Measurements from ENCODE around the gene CHCHD6. TPM values are rescaled to one million over a fixed set of nuclear protein-coding genes. Genes with fewer than 3 reads are reported as not detected.

Gene CHCHD6
- total and polyA plus RNA-seq, 5 donors from 2014 or later = 5.6 to 10.5 (median 8.1) TPM

GRCh38 chr3:126918355-126918821 lies 214.3 kb downstream of the CHCHD6 start:
- H3K4me1 ChIP-seq (ENCODE audit: control insufficient read depth, insufficient read depth, low read length, poor library complexity, severe bottlenecking) = no peaks in the 10 kb centered on the region
- H3K4me3 Mint-ChIP-seq = no peak overlapping the region
- DNase-seq (no peak), ATAC-seq (ENCODE audit: low read depth in 2 of 2) (no peak)
- H3K9me3 Mint-ChIP-seq = peaks cover 0 to 3% (median 1%) of the 10 kb centered on the region in 7 donors
- no peaks in the 10 kb centered on the region for H3K27me3 ChIP-seq (ENCODE audit: control insufficient read depth, insufficient read depth, low read length)
- H3K9me3 ChIP-seq (ENCODE audit: control insufficient read depth in 2 of 2, low read length in 2 of 2) = peaks cover 0 to 3% of the 10 kb centered on the region in 2 experiments
- H3K27ac ChIP-seq (ENCODE audit: insufficient read depth, low read length, poor library complexity, severe bottlenecking) = no peak overlapping the region
- H3K36me3 ChIP-seq (ENCODE audit: control insufficient read depth, insufficient read depth, low read length) = no peaks in the 10 kb centered on the region
- H3K36me3 Mint-ChIP-seq = peaks cover 25% of the 10 kb centered on the region
- no peak overlapping the region for H3K4me3 ChIP-seq (ENCODE audit: low read depth, low read length)
- no peaks in the 10 kb centered on the region for H3K27me3 Mint-ChIP-seq
- peaks cover 0 to 5% (median 2%) of the 10 kb centered on the region in 4 donors for H3K4me1 Mint-ChIP-seq
- H3K27ac Mint-ChIP-seq = no peak overlapping the region

GRCh38 chr3:126921085-126921824 lies 217.2 kb downstream of the CHCHD6 start:
- no peak for DNase-seq
- Histone ChIP-seq H3K4me1 (ENCODE audit: control insufficient read depth, insufficient read depth, low read length, poor library complexity, severe bottlenecking) (no peaks in the 10 kb centered on the region), H3K9me3 (ENCODE audit: control insufficient read depth in 2 of 2, low read length in 2 of 2) (peaks cover 0 to 3% of the 10 kb centered on the region in 2 experiments), H3K36me3 (ENCODE audit: control insufficient read depth, insufficient read depth, low read length) (no peaks in the 10 kb centered on the region), H3K27me3 (ENCODE audit: control insufficient read depth, insufficient read depth, low read length) (no peaks in the 10 kb centered on the region), H3K4me3 (ENCODE audit: low read depth, low read length) (no peak overlapping the region), H3K27ac (ENCODE audit: insufficient read depth, low read length, poor library complexity, severe bottlenecking) (no peak overlapping the region)
- H3K36me3 Mint-ChIP-seq = peaks cover 24% of the 10 kb centered on the region
- no peak overlapping the region for H3K27ac Mint-ChIP-seq
- H3K27me3 Mint-ChIP-seq = no peaks in the 10 kb centered on the region
- H3K9me3 Mint-ChIP-seq = peaks cover 0 to 3% (median 1%) of the 10 kb centered on the region in 7 donors
- peaks cover 0 to 2% (median under 1%) of the 10 kb centered on the region in 4 donors for H3K4me1 Mint-ChIP-seq
- H3K4me3 Mint-ChIP-seq = no peak overlapping the region
- no peak for ATAC-seq (ENCODE audit: low read depth in 2 of 2)

GRCh38 chr3:126922466-126922865 lies 218.4 kb downstream of the CHCHD6 start:
- Histone ChIP-seq H3K9me3 (ENCODE audit: control insufficient read depth in 2 of 2, low read length in 2 of 2) (peaks cover 0 to 3% of the 10 kb centered on the region in 2 experiments), H3K4me1 (ENCODE audit: control insufficient read depth, insufficient read depth, low read length, poor library complexity, severe bottlenecking) (no peaks in the 10 kb centered on the region), H3K4me3 (ENCODE audit: low read depth, low read length) (no peak overlapping the region), H3K27me3 (ENCODE audit: control insufficient read depth, insufficient read depth, low read length) (no peaks in the 10 kb centered on the region), H3K27ac (ENCODE audit: insufficient read depth, low read length, poor library complexity, severe bottlenecking) (no peak overlapping the region), H3K36me3 (ENCODE audit: control insufficient read depth, insufficient read depth, low read length) (no peaks in the 10 kb centered on the region)
- Mint-ChIP-seq H3K4me1 (peaks cover 0 to 2% (median under 1%) of the 10 kb centered on the region in 4 donors), H3K27ac (no peak overlapping the region), H3K36me3 (peaks cover 25% of the 10 kb centered on the region), H3K27me3 (no peaks in the 10 kb centered on the region), H3K9me3 (peaks cover 0 to 3% (median 1%) of the 10 kb centered on the region in 7 donors), H3K4me3 (no peak overlapping the region)
- no peak for ATAC-seq (ENCODE audit: low read depth in 2 of 2)
- DNase-seq = no peak

- H3K27ac Mint-ChIP-seq = no peak overlapping the region
- Histone ChIP-seq H3K27ac (ENCODE audit: insufficient read depth, low read length, poor library complexity, severe bottlenecking) (no peak overlapping the region), H3K9me3 (ENCODE audit: control insufficient read depth in 2 of 2, low read length in 2 of 2) (peaks cover 0 to 3% of the 10 kb centered on the region in 2 experiments), H3K36me3 (ENCODE audit: control insufficient read depth, insufficient read depth, low read length) (no peaks in the 10 kb centered on the region), H3K27me3 (ENCODE audit: control insufficient read depth, insufficient read depth, low read length) (no peaks in the 10 kb centered on the region), H3K4me3 (ENCODE audit: low read depth, low read length) (no peak overlapping the region), H3K4me1 (ENCODE audit: control insufficient read depth, insufficient read depth, low read length, poor library complexity, severe bottlenecking) (no peaks in the 10 kb centered on the region)
- peaks cover 0 to 3% (median 1%) of the 10 kb centered on the region in 7 donors for H3K9me3 Mint-ChIP-seq
- ATAC-seq (ENCODE audit: low read depth in 2 of 2) = no peak
- DNase-seq = no peak
- H3K4me1 Mint-ChIP-seq = peaks cover 0 to 2% (median under 1%) of the 10 kb centered on the region in 4 donors
- no peak overlapping the region for H3K4me3 Mint-ChIP-seq
- H3K36me3 Mint-ChIP-seq = peaks cover 25% of the 10 kb centered on the region
- H3K27me3 Mint-ChIP-seq = no peaks in the 10 kb centered on the region
These were observed 219.4 kb downstream of the CHCHD6 start for GRCh38 chr3:126923423-126923822.

GRCh38 chr3:126923895-126924294 lies 219.9 kb downstream of the CHCHD6 start:
- Mint-ChIP-seq H3K27me3 (no peaks in the 10 kb centered on the region), H3K4me1 (peaks cover 0 to 2% (median 0%) of the 10 kb centered on the region in 4 donors), H3K9me3 (peaks cover 0 to 3% (median 1%) of the 10 kb centered on the region in 7 donors), H3K27ac (no peak overlapping the region), H3K4me3 (no peak overlapping the region), H3K36me3 (peaks cover 28% of the 10 kb centered on the region)
- H3K27ac ChIP-seq (ENCODE audit: insufficient read depth, low read length, poor library complexity, severe bottlenecking) = no peak overlapping the region
- peaks cover 0 to 3% of the 10 kb centered on the region in 2 experiments for H3K9me3 ChIP-seq (ENCODE audit: control insufficient read depth in 2 of 2, low read length in 2 of 2)
- no peak overlapping the region for H3K4me3 ChIP-seq (ENCODE audit: low read depth, low read length)
- DNase-seq (no peak), ATAC-seq (ENCODE audit: low read depth in 2 of 2) (no peak)
- no peaks in the 10 kb centered on the region for H3K36me3 ChIP-seq (ENCODE audit: control insufficient read depth, insufficient read depth, low read length)
- H3K27me3 ChIP-seq (ENCODE audit: control insufficient read depth, insufficient read depth, low read length) = no peaks in the 10 kb centered on the region
- no peaks in the 10 kb centered on the region for H3K4me1 ChIP-seq (ENCODE audit: control insufficient read depth, insufficient read depth, low read length, poor library complexity, severe bottlenecking)

- Histone ChIP-seq H3K27ac (ENCODE audit: insufficient read depth, low read length, poor library complexity, severe bottlenecking) (no peak overlapping the region), H3K9me3 (ENCODE audit: control insufficient read depth in 2 of 2, low read length in 2 of 2) (peaks cover 0 to 3% of the 10 kb centered on the region in 2 experiments), H3K4me1 (ENCODE audit: control insufficient read depth, insufficient read depth, low read length, poor library complexity, severe bottlenecking) (no peaks in the 10 kb centered on the region), H3K36me3 (ENCODE audit: control insufficient read depth, insufficient read depth, low read length) (no peaks in the 10 kb centered on the region), H3K27me3 (ENCODE audit: control insufficient read depth, insufficient read depth, low read length) (no peaks in the 10 kb centered on the region), H3K4me3 (ENCODE audit: low read depth, low read length) (no peak overlapping the region)
- Mint-ChIP-seq H3K36me3 (peaks cover 28% of the 10 kb centered on the region), H3K27ac (peak overlapping the region in 1 of 3 donors; percentile 36), H3K9me3 (peaks cover 0 to 3% (median 1%) of the 10 kb centered on the region in 7 donors), H3K4me1 (peaks cover 0 to 2% (median 0%) of the 10 kb centered on the region in 4 donors), H3K27me3 (no peaks in the 10 kb centered on the region), H3K4me3 (no peak overlapping the region)
- DNase-seq (no peak), ATAC-seq (ENCODE audit: low read depth in 2 of 2) (no peak)
These were observed 220.4 kb downstream of the CHCHD6 start for GRCh38 chr3:126924458-126924857.

GRCh38 chr3:126925411-126926171 lies 221.6 kb downstream of the CHCHD6 start:
- no peaks in the 10 kb centered on the region for H3K4me1 ChIP-seq (ENCODE audit: control insufficient read depth, insufficient read depth, low read length, poor library complexity, severe bottlenecking)
- H3K27ac ChIP-seq (ENCODE audit: insufficient read depth, low read length, poor library complexity, severe bottlenecking) = no peak overlapping the region
- H3K36me3 Mint-ChIP-seq = peaks cover 22% of the 10 kb centered on the region
- H3K27me3 ChIP-seq (ENCODE audit: control insufficient read depth, insufficient read depth, low read length) = no peaks in the 10 kb centered on the region
- H3K27me3 Mint-ChIP-seq = no peaks in the 10 kb centered on the region
- H3K4me3 ChIP-seq (ENCODE audit: low read depth, low read length) = no peak overlapping the region
- no peaks in the 10 kb centered on the region for H3K36me3 ChIP-seq (ENCODE audit: control insufficient read depth, insufficient read depth, low read length)
- DNase-seq = no peak
- H3K9me3 Mint-ChIP-seq = peaks cover 0 to 2% (median 0%) of the 10 kb centered on the region in 7 donors
- peaks cover 0 to 2% (median 0%) of the 10 kb centered on the region in 4 donors for H3K4me1 Mint-ChIP-seq
- no peak for ATAC-seq (ENCODE audit: low read depth in 2 of 2)
- no peaks in the 10 kb centered on the region for H3K9me3 ChIP-seq (ENCODE audit: control insufficient read depth in 2 of 2, low read length in 2 of 2)
- no peak overlapping the region for H3K27ac Mint-ChIP-seq
- no peak overlapping the region for H3K4me3 Mint-ChIP-seq

Data from CD4-positive, CD25-positive, alpha-beta regulatory T cell (primary cell).